HG03558 (cell line): ENCODE data around the gene GOLGA6C.
"Not testable (repeated sequence)": the region's sequence is repeated elsewhere in the genome, so short reads cannot be mapped to it uniquely, and the experiment has no call there.

Experiments used
- ATAC-seq: cut with Tn5 transposase; IDR thresholded peaks from one replicate; pipeline ENCODE4 v1.9.1; 2021; ENCODE audit warnings: moderate number of reproducible peaks; ENCODE audit not compliant: unreplicated experiment; ENCODE audit errors: extremely low read depth

The GOLGA6C gene, protein sequence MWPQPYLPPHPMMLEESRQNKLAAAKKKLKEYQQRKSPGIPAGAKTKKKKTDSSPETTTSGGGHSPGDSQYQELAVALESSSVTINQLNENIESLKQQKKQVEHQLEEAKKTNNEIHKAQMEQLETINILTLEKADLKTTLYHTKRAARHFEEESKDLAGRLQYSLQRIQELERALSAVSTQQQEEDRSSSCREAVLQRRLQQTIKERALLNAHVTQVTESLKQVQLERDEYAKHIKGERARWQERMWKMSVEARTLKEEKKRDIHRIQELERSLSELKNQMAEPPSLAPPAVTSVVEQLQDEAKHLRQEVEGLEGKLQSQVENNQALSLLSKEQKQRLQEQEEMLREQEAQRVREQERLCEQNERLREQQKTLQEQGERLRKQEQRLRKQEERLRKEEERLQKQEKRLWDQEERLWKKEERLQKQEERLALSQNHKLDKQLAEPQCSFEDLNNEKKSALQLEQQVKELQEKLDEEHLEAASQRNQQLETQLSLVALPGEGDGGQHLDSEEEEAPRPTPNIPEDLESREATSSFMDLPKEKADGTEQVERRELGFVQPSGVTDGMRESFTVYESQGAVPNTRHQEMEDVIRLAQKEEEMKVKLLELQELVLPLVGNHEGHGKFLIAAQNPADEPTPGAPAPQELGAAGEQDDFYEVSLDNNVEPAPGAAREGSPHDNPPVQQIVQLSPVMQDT

DNA sequence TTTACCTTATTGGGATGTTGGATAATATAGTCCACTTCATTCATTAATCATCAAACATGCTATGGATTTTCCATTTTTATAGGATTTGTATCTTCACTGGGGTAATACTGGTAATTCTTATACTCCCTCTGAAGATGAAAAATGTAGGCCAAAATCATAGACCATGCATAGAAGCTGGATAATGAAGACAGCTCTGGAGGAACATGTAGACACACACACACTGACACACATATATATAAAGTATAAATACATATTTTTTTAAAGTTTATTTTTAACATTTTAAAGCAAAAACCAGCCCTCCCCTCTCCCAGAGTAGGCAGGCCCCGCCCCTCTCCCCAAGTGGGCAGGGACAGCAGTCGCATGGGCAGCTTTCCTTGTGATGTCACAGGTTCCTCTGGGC is at the start of gene GOLGA6C:
Gene GOLGA6C (plus strand): TSS at position 301 of the 400 bp plus-strand sequence. CDS start 265 bp downstream, outside the sequence.
- ATAC-seq, result not testable (repeated sequence)

DNA sequence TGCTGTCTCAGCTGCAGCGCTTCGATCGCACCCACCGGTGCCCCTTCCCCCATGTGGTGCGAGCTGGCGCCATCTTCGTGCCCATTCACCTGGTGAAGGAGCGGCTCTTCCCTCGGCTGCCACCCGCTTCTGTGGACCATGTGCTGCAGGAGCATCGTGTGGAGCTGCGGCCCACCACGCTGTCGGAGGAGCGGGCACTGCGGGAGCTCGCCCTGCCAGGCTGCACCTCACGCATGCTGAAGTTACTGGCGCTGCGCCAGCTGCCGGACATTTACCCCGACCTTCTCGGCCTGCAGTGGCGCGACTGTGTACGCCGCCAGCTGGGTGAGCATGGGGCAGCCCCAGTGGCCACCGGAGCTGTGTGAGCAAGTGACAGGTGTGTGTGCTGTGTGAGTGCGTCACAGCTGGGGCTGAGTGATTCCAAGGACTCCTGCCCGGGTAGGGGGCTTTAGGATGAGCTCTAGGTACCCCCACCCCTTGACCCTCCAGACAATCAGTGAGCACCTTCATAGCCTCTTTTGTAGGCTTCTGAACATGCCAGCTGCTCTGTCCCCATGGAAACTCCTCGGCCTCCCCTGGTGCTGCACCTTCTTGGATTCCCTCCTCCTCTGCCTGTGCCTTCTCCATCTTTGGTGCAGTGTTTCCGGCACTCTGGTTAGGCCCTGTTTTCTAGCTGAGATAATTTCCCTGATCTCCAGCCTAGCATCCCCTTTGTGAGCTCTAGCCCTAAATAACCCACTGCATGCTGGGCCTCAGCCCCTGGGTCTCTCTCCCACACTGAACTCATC is 49.4 kb upstream of the GOLGA6C start:
- ATAC-seq, result no peak

DNA sequence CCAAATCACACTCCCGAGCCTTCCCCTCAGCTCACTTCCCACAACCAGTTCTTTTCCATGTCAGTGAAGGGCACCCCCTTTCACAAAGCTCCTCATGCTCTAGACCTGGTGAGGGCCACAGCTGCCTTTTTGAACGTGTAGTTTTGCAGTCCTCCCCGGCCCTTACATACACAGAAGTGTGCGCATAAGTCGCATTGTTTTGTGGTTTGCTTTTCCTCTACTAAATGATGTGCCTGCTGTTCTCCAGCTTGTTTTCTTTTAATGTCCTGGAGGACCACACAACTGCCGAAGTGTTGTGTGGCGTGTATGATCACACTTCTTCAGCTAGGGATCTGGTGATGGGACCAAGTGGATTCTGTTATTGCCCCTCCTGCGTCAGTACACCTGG is 48.9 kb upstream of the GOLGA6C start:
- no peak for ATAC-seq

DNA sequence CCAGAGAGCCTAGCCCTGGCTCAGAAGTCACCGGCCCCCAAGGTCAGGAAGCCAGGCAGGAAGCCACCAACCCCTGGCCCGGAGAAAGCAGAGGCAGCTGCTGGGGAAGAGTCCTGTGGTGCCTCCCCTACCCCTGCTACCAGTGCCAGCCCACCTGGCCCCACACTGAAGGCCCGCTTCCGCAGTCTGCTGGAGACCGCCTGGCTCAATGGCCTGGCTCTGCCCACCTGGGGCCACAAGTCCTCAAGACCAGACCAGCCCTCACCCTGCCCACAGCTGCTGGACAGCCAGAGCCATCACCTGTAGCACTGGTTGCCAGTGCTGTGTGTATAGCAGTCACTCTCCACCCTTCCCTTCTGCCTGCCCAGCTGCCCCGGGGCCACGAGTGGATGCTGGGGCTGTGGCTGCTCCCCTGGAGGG is 47.3 kb upstream of the GOLGA6C start:
- no peak for ATAC-seq

DNA sequence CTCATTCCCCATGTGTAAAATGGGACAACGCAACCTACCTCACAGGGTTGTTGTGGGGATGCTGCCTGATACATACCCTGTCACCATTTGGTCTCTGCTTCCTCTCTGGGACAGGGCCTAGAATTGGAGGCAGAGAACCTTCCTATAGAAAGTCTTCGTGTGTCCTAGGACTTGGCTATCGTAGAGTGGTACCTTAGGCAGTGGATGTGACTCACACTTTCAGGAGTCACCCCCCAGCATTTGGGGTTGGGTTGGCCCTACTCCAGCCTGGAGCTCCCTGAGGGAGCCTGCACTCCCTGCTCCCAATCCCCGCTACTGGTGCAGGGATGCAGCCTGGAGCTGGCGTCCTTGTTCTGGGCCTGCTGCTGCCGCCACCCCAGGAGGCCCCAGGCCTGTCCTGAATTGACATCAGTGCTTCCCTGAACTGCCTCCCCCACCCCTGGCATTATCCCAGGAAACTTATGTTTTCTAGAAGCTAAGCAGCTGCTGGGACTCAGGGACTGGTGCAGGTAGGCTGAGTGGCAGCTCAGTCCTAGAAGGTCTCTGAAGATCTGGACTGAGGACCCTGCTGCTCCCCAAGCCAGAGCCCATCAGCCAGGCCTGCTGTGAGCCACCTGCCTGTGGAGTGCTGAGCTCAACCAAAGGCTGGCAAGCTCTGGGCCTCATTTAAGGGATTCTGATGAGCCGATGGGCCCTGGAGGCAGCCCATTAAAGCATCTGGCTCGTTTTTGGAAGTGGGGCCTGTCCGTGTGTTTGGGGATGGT is 46.5 kb upstream of the GOLGA6C start:
- no peak for ATAC-seq

DNA sequence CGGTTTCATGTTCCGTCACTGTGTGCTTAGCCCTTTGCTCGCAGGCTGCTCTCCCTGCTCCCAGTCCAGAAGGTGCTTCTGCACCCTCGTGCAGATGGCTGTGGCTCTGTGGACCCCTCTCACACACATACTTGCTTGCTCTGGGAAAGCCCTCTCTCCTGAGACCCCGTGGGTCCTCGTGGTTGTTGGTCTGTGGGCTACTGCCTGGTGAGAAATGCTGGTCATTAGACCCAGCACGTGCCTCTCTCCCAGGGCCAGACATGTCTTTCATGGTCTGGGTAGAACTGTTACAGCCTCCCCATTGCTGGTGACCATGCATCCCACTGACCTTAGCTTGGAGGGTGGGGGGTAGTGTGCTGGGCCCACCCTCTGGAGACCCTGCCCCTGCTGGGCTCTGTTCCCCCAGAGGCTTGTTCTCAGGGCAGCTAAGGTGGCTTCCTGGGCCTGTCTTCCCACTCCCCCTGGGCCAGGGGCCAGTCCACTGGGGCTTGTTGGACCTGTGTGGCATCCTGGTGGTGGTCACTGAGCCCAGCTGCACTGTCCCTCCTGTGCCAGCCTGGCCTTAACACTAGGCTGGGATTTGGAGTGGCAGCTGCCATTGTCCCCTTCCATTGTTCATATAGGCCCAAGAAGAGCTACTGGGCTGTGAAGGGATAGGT is 45.8 kb upstream of the GOLGA6C start:
- no peak for ATAC-seq

DNA sequence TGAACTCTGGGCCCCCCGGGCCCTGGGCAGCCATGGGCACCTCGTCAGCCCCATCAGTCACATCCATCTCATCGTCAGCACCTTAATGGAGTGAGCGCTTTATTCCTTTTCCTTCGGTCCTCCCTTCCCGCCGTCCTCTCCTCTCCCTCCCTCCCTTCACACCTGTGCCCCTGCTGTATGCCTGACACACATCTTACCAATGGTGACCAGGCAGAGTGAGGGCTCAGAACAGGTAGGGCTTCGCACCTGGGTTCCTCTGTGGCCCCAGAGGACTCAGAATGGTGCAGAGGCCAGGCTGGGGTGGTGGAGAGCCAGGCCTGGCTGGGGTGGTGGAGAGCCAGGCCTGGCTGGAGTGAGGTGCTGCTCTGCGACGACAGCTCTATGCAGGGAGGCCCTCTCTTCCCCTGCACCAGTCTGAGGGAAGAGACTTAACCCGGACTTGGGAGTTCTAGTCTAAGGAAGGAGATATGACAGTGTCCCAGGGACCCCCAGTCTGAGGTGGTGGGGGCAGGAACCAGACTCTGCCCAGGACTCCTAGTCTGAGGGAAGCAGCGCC is 44.8 kb upstream of the GOLGA6C start:
- ATAC-seq, result no peak

DNA sequence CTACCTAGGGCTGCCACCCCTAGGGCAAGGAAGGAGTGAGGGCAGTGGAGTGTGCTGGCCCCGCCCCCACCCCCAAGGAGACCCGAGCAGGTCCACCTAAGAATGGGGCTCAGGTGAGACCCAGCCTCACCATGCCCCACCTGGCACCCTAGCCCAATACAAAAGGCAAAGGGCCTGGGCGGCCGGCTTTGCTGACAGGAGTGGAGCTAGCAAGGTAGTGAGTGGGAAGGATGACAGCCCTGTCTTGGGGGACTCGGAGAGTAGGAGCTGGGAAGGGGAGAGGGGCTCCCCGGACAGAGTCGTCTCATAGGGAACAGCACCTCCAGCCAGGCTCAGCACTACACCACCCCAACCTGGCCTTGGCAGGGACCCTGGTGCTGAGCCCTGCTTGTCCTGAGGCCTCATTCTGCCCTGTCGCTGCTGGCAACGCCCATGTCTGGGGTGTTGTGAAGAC is 44.3 kb upstream of the GOLGA6C start:
- ATAC-seq, result no peak

DNA sequence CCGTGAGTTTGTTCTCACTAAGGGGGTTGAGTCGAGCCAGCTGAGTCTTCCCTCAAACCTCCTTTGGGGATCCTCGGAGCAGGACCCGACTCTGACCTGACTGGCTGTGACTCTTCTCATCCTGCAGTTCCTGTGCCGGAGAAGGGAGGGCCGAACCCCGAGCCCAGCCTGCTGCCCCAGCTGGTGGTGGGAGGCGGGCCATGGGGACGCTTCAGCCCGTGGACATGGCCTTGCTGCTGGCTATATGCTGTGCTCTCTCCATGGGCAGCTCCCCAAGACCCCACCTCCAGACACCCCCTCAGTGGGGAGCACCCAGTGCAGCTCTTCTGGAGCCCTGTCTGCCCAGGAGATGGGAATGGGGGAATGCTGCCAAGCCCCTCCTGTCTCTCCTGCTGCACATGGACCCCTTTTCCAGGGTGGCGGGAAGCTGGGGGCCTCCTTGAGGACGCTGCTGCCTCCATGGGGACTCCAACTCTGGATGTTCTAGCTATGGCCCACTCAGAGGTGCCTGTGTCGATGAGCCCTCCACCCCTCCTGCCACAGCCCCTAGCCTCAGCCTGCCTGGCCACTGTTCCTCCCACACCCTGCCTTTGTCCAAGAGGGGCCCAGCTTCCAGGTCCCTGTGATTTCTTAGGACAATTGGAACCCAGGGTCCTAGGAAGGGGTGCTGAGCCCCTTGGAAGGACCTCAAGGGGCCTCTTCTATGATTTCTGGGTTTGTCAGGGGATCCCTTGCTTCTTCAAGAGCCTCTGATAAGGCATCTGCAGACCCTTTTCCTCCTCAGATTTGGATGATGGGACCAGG is 43.6 kb upstream of the GOLGA6C start:
- no peak for ATAC-seq

DNA sequence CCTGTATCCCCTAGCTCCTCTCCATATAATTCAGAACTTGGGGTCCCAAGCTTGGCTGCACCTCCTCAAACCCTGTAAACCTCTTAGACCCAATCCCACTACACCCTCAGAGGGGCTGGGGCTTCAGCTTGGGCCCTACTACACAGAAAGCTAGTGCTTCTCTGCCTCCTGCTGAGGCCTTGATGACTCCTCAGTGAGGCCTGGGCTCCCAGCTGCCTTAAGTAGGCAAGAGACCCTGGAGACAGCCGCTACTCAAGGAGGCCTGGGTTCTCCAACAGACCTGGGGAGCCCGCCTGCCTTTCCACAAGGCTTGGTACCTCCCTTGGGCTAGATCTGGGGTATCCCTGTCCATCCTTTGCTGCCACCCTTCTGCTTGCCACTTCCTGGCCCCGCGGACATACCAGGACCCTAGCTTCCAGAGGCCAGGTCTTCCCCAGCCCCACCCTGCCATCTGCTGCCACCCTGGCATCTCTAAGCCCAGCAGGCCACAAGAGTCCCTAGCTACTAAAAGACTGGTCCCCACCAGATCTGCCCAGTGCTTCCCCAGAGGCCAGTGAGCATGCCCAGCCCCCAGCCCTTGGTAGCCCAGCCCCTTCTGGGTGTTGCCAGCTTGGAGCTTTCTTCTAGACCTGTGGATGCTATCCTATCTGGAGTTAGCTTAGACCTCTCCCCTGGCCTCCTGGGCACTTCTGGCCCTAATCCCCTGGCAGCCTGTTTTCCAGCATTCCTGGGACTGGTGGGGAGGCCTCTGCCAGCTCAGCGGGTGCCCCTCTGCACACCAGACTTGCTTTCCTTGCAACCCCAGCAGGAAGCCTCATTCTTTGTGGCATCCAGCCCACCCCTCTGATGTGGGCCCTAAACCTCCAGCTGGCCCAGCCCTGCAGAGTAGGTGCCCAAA is 42.8 kb upstream of the GOLGA6C start:
- ATAC-seq, result no peak

DNA sequence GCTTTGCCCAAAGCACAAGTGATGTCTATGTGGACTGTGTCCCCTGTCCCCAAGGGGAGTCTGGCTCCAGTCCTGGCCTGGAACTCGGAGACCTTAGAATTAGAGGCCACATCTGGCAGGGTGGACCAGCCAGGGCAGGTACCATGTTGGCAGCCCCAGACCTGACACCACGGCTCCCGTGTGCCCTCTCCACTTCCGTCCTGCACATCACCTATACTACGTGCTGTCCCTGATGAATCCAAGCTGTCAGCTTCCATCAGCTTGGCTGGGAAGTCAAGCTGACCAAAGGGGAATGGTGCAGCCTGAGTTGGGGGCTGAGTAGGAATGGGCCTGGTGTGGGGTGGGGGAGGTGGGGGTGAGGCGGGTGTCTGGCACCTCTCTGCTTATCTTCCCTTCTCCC is 41.1 kb upstream of the GOLGA6C start:
- ATAC-seq, result no peak

DNA sequence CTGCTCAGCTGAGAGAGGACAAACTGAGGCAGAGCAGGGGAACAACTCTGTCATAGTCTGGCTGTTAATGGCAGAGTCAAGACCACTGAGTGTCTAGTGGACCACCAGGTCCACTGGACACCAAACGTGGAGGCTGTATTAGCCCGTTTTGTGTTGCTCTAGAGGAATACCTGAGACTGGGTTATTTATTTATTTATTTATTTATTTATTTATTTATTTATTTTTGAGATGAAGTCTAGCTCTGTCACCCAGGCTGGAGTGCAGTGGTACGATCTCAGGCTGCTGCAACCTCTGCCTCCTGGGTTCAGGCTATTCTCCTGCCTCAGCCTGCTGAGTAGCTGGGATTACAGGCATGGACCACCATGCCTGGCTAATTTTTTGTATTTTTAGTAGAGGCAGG is 40.6 kb upstream of the GOLGA6C start:
- not testable (repeated sequence) for ATAC-seq

DNA sequence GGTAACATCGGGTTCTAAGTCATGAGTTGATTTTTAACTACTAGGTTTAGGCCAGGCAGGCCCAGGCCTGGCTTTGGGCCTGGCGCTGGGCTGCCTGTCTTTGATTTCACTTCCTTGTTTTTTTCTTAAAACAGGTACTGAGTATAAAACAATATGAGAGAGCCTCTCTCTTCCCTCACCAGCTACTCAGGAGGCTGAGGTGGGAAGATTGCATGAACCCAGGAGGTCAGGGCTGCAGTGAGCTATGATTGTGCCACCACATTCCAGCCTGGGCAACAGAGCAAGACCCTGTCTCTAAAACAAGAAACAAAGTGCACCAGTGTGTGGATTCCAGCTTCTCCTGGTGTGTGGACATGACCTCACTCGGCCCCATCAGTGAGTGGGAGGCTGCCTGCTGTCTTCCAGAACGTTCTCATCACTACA is 38.6 kb upstream of the GOLGA6C start:
- ATAC-seq, result not testable (repeated sequence)

DNA sequence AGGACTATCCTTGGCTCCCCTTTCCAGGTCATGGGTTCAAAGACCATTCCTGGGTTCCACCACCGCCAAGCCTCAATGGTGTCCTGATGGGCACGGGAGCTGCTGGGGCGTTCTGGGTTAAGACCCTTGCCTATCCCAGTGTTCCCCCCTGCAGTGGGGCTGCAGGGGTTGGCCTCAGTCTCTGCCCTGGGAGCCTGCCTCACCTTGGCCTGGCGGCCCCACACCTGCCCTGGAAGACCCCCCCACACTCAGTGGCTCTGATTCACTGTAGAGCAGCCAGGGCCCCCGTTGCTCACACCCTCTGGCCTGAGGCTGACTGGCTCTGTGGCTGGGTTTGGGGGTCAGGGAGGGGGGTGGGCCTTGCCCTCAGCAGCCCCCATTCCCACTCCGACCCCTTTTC is 34.4 kb upstream of the GOLGA6C start:
- ATAC-seq, result no peak

DNA sequence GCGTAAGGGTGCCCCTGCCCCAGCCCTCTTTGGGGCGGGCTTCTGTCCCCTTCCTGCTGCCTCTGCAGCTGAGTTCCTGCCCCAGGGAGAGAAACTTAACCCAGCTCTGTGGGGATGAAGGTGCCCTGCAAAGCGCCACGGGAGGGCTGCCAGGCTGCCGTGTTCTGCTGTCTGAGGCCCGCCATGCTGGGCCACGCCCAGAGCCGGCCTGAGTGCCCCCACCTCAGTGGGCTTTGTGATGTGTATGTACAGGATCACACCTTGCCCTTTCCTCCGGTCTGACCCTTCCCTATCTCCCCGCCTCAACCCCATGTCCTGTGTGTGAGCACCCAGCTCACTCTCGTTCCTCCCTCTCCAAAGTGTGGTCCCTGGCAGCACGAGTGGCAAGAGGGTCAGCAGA is 33.9 kb upstream of the GOLGA6C start:
- no peak for ATAC-seq

DNA sequence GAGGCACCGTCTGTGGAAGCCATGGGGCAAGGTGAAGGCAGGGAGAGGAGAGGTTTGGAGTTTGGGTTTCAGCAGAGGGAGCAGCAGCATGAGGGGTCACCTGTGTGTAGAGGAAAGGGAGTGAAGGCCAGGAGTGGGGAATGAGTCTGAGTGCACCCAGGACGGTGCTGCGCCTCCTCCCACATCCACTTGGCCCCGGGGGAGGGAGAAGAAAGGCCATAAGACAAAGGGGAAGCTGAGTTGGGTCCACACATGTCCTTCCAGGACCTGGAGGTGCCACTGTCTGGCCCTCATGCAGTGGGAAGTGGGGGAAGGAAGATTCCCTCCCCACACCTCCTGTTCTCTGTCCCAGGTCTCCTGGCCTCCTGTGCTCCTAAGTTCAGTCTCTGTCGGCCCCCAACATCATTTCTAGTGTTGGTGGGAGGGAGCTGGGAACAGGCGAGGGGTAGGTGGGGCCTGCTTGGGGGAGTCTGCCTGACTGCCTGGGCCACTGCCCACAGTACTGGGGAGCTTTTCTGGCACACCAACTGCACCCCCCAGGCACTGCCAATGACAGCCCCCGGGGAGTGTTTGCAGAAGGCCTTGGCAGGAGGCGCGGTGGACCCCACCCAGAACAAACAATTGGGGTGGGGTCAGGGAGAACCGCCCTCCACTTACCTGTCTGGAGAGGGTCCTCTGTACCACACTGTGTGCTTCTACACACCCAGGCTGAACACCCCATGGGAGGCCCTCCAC is 32.9 kb upstream of the GOLGA6C start:
- not testable (repeated sequence) for ATAC-seq
